Omental fat pad (tissue), 4 donors: ENCODE data around the gene TGFBR2. TPM values are rescaled to one million over a fixed set of nuclear protein-coding genes. Genes with fewer than 3 reads are reported as not detected.

Experiments
- ATAC-seq: fragments of 150-250 bp; one replicate; pipeline ENCODE4 v1.9.1; 2016; ENCODE audit warnings: mild to moderate bottlenecking, moderate library complexity; ENCODE audit not compliant: low FRiP score
- DNase-seq: peaks from one replicate; pipeline ENCODE4 v3.0.0-alpha.2; 2019; ENCODE audit warnings: low spot score
- total RNA-seq, 4 donors: library from RNA; depleted of rRNA; stranded (reverse); fragments of >200 nt; gene quantifications; one replicate each; pipeline ENCODE4 v1.1.0, GENCODE V29; 2016
- TF ChIP-seq, protein P1 (sequence below), 3 donors: fragments of 450-650 bp; IDR thresholded peaks; one replicate each; pipeline ENCODE4 v1.5.1; 2016 to 2017; ENCODE audit warnings: antibody characterized with exemption in 3 of 3, mild to moderate bottlenecking in 3 of 3, moderate library complexity in 2 of 3

Gene TGFBR2
- total RNA-seq, 4 donors from 2014 or later = 281 to 587 (median 369) TPM

- no peak for DNase-seq
- ATAC-seq = no peak
- TF ChIP-seq, protein P1, sequence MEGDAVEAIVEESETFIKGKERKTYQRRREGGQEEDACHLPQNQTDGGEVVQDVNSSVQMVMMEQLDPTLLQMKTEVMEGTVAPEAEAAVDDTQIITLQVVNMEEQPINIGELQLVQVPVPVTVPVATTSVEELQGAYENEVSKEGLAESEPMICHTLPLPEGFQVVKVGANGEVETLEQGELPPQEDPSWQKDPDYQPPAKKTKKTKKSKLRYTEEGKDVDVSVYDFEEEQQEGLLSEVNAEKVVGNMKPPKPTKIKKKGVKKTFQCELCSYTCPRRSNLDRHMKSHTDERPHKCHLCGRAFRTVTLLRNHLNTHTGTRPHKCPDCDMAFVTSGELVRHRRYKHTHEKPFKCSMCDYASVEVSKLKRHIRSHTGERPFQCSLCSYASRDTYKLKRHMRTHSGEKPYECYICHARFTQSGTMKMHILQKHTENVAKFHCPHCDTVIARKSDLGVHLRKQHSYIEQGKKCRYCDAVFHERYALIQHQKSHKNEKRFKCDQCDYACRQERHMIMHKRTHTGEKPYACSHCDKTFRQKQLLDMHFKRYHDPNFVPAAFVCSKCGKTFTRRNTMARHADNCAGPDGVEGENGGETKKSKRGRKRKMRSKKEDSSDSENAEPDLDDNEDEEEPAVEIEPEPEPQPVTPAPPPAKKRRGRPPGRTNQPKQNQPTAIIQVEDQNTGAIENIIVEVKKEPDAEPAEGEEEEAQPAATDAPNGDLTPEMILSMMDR (IDR thresholded peaks at IDR 0.05) = no peak
Measured at GRCh38 chr3:30694148-30694547, 87.7 kb downstream of the TGFBR2 start.

DNA sequence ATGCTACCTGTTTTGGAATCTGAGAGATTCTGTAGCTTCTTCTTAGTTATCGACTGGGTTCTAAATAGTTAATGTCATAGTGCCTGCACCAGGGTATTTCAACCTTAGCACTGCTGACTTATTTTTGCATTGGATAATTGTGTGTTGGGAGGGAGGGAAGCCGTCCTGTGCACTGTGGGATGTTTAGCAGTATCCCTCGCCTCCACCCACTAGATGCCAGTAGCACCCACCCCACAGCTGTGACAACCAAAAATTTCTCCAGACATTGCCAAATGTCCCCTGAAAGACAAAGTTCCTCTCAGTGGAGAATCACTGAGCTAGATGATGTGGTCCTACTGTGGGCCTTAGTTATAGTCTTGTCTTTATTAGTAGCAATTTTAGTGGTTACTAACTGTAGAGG, 88.3 kb downstream of the TGFBR2 start:
- TF ChIP-seq, protein P1 (IDR thresholded peaks at IDR 0.05) = no peak
- ATAC-seq (no peak), DNase-seq (no peak)

GRCh38 chr3:30695302-30696061, 89.1 kb downstream of the TGFBR2 start:
- TF ChIP-seq, protein P1 (IDR thresholded peaks at IDR 0.05) = no peak
- ATAC-seq (no peak), DNase-seq (no peak)

DNA sequence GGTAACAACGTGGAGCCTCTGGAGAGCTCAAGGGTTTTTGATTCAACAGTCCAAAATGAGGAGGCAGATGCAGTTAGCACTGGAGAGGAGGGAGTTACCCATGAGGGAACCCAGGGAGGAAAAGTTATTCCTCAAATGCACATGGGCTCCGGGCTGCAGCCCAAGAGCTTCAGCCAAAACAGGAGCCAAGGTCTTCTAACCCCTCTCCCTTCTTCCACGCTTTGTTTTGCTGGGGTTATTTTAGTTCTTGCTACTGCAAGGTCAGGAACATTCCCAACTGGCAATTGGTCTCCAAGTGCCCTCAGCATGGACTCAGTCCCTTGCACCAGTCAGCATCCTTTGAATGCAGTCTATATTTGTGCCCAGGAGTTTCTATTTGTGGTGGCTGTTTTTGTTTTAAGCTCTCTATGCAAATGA, 90.0 kb downstream of the TGFBR2 start:
- DNase-seq (no peak), ATAC-seq (no peak)
- TF ChIP-seq, protein P1 (IDR thresholded peaks at IDR 0.05) = no peak

DNA sequence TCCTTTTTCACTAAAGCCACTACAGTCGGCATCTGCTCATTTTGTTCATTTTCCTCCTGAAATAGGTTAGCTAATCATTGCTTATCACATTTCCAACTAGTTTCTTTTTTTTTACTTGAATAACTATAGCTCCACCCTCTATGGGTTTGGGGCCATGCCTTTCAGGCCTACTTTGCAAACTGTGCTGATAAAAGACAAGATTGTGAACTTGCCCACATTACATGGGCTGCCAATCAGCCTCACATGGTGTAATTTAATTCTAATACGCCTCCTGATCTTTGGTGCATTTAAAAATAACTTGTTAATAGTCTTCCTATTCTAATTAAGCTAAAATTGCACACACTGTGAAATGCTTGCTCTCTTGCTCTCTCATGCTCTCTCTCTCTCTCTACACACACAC, 90.5 kb downstream of the TGFBR2 start:
- TF ChIP-seq, protein P1 (IDR thresholded peaks at IDR 0.05) = no peak
- DNase-seq (no peak), ATAC-seq (no peak)

- TF ChIP-seq, protein P1 (IDR thresholded peaks at IDR 0.05) = no peak
- ATAC-seq (no peak), DNase-seq (no peak)
Measured at GRCh38 chr3:30698549-30698948, 92.1 kb downstream of the TGFBR2 start.

DNA sequence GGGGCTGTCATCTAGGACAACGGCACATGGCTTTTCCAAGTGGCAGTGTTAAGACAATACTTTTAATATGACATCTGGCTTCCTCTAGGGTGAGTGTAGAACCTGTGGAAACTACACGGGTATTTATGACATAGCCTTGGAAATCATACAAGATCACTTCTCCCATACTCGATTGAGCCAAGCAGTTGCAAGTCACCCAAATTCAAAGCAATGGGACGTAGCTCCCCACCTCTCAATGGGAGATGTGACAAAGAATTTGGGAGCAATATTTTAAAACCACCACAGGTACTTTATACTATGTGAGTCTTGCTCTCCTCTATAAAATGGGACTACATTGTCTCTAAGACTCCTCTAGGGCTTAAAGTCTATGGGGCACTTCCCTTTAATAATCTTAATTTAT, 93.5 kb downstream of the TGFBR2 start:
- no peak for DNase-seq
- ATAC-seq = no peak
- TF ChIP-seq, protein P1 (IDR thresholded peaks at IDR 0.05) = no peak
